DOHH2 (cell line): ENCODE data around the gene ANK3.

ENCODE experiments used
- H3F3A ChIP-seq: fragments of 200-600 bp; sonication (generic), shearing (Covaris generic); 2 replicates; pipeline ENCODE4 v1.6.0; 2016; ENCODE audit warnings: antibody characterized with exemption, mild to moderate bottlenecking; ENCODE audit not compliant: control insufficient read depth, insufficient read depth
- H3K27ac ChIP-seq: fragments of 200-600 bp; sonication (generic); 2 replicates; pipeline ENCODE4 v1.5.1; 2014; ENCODE audit warnings: low read depth, mild to moderate bottlenecking, low read length, moderate library complexity
- H3K27me3 ChIP-seq: fragments of 200-600 bp; sonication (generic); 2 replicates; pipeline ENCODE4 v1.6.1; 2014; ENCODE audit warnings: mild to moderate bottlenecking, low read length, mixed read lengths; ENCODE audit not compliant: control insufficient read depth
- H3K36me3 ChIP-seq: fragments of 200-600 bp; sonication (generic); 2 replicates; pipeline ENCODE4 v1.6.1; 2014; ENCODE audit warnings: mild to moderate bottlenecking, low read length, moderate library complexity, mixed read lengths; ENCODE audit not compliant: control insufficient read depth
- H3K4me1 ChIP-seq: fragments of 200-600 bp; sonication (generic); 2 replicates; pipeline ENCODE4 v1.6.1; 2014; ENCODE audit warnings: mild to moderate bottlenecking, low read length, mixed read lengths; ENCODE audit not compliant: control insufficient read depth
- H3K4me2 ChIP-seq: fragments of 200-600 bp; sonication (generic); 2 replicates; pipeline ENCODE4 v1.6.0; 2014; ENCODE audit warnings: mild to moderate bottlenecking, low read length, moderate library complexity
- H3K4me3 ChIP-seq: fragments of 200-600 bp; sonication (generic); 2 replicates; pipeline ENCODE4 v1.5.1; 2014; ENCODE audit warnings: mild to moderate bottlenecking, low read length, mixed read lengths
- H3K79me2 ChIP-seq: fragments of 200-600 bp; sonication (generic); 2 replicates; pipeline ENCODE4 v1.6.1; 2014; ENCODE audit warnings: mild to moderate bottlenecking, low read length, mixed read lengths; ENCODE audit not compliant: control insufficient read depth
- H3K9me2 ChIP-seq: fragments of 200-600 bp; sonication (generic); replicated peaks from 2 replicates; pipeline ENCODE4 v1.6.1; 2014; ENCODE audit warnings: mild to moderate bottlenecking, low read length, mixed read lengths; ENCODE audit not compliant: control insufficient read depth
- H3K9me3 ChIP-seq: fragments of 200-600 bp; sonication (generic); 2 replicates; pipeline ENCODE4 v1.6.1; 2014; ENCODE audit warnings: antibody characterized with exemption, low read length, mixed read lengths; ENCODE audit not compliant: control insufficient read depth, insufficient read depth
- H4K20me1 ChIP-seq: fragments of 200-600 bp; sonication (generic); 2 replicates; pipeline ENCODE4 v1.6.0; 2014; ENCODE audit warnings: low read depth, mild to moderate bottlenecking, antibody characterized with exemption, low read length, moderate library complexity; ENCODE audit not compliant: control insufficient read depth, insufficient read depth
- EZH2phosphoT487 ChIP-seq: fragments of 200-600 bp; sonication (generic); IDR thresholded peaks from 2 replicates; pipeline ENCODE4 v1.6.1; 2017; ENCODE audit warnings: borderline replicate concordance, mild to moderate bottlenecking, antibody characterized with exemption, low read length, moderate library complexity, mixed read lengths
- TF ChIP-seq, protein P1 (sequence below): fragments of 200-600 bp; sonication (generic); IDR thresholded peaks from one replicate; pipeline ENCODE4 v1.5.1; 2014; ENCODE audit warnings: antibody characterized with exemption, mild to moderate bottlenecking, low read depth, low read length; ENCODE audit not compliant: poor library complexity, severe bottlenecking

The ANK3 gene

DNA sequence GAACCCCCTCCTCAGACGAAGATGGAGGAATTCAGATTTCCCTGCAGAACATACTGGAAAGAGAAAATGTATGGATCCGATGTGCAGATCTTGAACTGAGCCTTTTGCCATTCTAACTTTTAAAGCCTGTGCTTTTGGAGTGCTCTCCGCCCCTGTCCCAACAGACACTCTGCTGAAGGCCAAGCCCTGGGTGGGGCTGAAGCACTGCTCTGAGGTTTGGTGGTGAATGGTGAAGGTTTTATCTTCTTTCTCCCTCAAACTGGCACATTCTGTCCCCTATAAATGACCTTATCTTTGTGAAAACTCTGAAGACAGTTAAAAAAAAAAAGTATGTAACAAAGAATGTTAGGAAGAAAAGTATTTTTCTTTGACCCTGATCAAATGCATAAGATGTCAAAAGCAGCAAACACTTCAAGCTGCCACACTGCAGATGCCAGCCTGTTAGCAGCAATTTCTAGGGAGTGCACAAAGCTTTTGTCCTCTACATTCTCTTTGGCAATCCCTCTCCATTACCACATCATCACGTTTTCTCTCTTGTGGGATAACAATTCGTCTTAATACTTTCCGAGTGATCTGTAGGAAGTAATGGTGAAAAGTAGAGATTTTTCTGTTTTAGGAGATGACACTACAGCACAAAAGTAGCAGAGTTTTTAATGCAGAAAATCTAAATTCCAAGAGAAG lies 346.0 kb downstream of the ANK3 start:
- Histone ChIP-seq H3K79me2 (no peaks in the 10 kb centered on the region), H3K4me2 (no peak overlapping the region), H3K4me1 (no peaks in the 10 kb centered on the region), H3K4me3 (no peak overlapping the region), H3K9me2 (no peaks in the 10 kb centered on the region), H4K20me1 (no peaks in the 10 kb centered on the region), H3F3A (no peaks in the 10 kb centered on the region), H3K36me3 (peaks cover 38% of the 10 kb centered on the region), H3K9me3 (no peaks in the 10 kb centered on the region), H3K27ac (no peak overlapping the region), H3K27me3 (no peaks in the 10 kb centered on the region)
- TF ChIP-seq, protein P1, sequence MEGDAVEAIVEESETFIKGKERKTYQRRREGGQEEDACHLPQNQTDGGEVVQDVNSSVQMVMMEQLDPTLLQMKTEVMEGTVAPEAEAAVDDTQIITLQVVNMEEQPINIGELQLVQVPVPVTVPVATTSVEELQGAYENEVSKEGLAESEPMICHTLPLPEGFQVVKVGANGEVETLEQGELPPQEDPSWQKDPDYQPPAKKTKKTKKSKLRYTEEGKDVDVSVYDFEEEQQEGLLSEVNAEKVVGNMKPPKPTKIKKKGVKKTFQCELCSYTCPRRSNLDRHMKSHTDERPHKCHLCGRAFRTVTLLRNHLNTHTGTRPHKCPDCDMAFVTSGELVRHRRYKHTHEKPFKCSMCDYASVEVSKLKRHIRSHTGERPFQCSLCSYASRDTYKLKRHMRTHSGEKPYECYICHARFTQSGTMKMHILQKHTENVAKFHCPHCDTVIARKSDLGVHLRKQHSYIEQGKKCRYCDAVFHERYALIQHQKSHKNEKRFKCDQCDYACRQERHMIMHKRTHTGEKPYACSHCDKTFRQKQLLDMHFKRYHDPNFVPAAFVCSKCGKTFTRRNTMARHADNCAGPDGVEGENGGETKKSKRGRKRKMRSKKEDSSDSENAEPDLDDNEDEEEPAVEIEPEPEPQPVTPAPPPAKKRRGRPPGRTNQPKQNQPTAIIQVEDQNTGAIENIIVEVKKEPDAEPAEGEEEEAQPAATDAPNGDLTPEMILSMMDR = no peak
- no peak for TF ChIP-seq EZH2phosphoT487

DNA sequence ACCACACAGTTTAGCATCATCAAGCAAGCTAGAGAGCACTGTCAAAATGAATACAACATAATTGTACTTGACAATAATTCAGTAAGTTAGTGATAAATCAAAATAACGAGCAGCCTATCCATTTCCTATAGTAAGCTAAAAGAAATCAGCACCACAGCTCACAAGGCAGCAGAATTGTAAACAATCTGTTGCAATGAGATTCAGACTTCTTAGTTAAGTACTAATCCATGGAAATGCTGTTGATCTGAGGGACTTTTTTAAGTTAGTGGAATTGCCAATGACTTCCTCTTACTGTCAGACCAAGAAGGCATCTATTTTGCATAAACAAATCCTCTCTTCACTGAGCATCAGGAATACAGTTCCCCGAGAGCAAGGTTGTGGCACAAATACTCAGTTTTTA lies 346.8 kb downstream of the ANK3 start:
- Histone ChIP-seq H3K4me2 (no peak overlapping the region), H3K9me2 (no peaks in the 10 kb centered on the region), H3K36me3 (peaks cover 43% of the 10 kb centered on the region), H3K27me3 (no peaks in the 10 kb centered on the region), H3K4me3 (no peak overlapping the region), H3K79me2 (no peaks in the 10 kb centered on the region), H4K20me1 (no peaks in the 10 kb centered on the region), H3F3A (no peaks in the 10 kb centered on the region), H3K4me1 (no peaks in the 10 kb centered on the region), H3K27ac (no peak overlapping the region), H3K9me3 (no peaks in the 10 kb centered on the region)
- TF ChIP-seq, protein P1 = no peak
- no peak for TF ChIP-seq EZH2phosphoT487

DNA sequence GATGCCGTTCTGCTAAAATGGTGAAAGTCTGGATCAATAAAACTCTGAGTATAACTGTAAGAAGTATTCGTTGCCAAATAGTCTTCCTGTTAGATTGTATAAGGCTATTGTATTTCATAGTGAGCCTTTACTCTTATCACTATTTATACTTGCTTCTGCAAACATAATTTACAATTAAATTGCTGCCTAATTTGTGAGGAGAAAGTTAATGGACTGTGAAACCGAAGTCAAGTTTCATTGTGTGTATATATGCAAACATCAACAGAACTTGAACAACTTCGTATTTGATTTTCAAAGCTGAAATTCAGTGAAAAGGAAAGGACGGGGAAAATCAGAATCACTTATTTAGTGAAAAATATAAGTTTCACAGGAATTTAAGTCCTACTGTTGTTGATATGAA lies 347.4 kb downstream of the ANK3 start:
- Histone ChIP-seq H3K4me1 (no peaks in the 10 kb centered on the region), H3K27ac (no peak overlapping the region), H3F3A (no peaks in the 10 kb centered on the region), H3K9me2 (no peaks in the 10 kb centered on the region), H3K36me3 (peaks cover 43% of the 10 kb centered on the region), H3K9me3 (no peaks in the 10 kb centered on the region), H3K27me3 (no peaks in the 10 kb centered on the region), H3K79me2 (no peaks in the 10 kb centered on the region), H4K20me1 (no peaks in the 10 kb centered on the region), H3K4me2 (no peak overlapping the region), H3K4me3 (no peak overlapping the region)
- TF ChIP-seq EZH2phosphoT487 = no peak
- TF ChIP-seq, protein P1 = no peak
